IgD-negative memory B cell (primary cell): ENCODE data around the gene CRACR2B. TPM values are rescaled to one million over a fixed set of nuclear protein-coding genes. Genes with fewer than 3 reads are reported as not detected.

Experiments
- H3K27ac Mint-ChIP-seq, 3 donors: one replicate each; pipeline ENCODE4 v1.8.0; 2020 to 2022; ENCODE audit warnings: mild to moderate bottlenecking in 3 of 3, mixed read lengths in 3 of 3, moderate library complexity in 1 of 3
- H3K27me3 Mint-ChIP-seq: one replicate; pipeline ENCODE4 v1.8.0; 2021; ENCODE audit warnings: mixed read lengths
- H3K36me3 Mint-ChIP-seq: one replicate; pipeline ENCODE4 v1.8.0; 2020; ENCODE audit warnings: mild to moderate bottlenecking, mixed read lengths
- H3K4me1 Mint-ChIP-seq, 3 donors: one replicate each; pipeline ENCODE4 v1.8.0; 2020 to 2022; ENCODE audit warnings: mixed read lengths in 3 of 3, mild to moderate bottlenecking in 1 of 3
- H3K4me3 Mint-ChIP-seq, 4 donors: one replicate each; pipeline ENCODE4 v1.8.0; 2020 to 2022; ENCODE audit warnings: mild to moderate bottlenecking in 4 of 4, mixed read lengths in 4 of 4, moderate library complexity in 3 of 4
- H3K9me3 Mint-ChIP-seq, 3 donors: one replicate each; pipeline ENCODE4 v1.8.0; 2020 to 2021; ENCODE audit warnings: mixed read lengths in 3 of 3, mild to moderate bottlenecking in 1 of 3
- polyA plus RNA-seq: library from polyadenylated mRNA; unstranded; fragments of 300-500 nt; fragmentation: Illumina TruSeq; gene quantifications from one replicate; pipeline ENCODE4 v1.2.3, GENCODE V29; 2021

Gene CRACR2B
- polyA plus RNA-seq, 1 donor from 2014 or later, result 20.0 TPM

DNA sequence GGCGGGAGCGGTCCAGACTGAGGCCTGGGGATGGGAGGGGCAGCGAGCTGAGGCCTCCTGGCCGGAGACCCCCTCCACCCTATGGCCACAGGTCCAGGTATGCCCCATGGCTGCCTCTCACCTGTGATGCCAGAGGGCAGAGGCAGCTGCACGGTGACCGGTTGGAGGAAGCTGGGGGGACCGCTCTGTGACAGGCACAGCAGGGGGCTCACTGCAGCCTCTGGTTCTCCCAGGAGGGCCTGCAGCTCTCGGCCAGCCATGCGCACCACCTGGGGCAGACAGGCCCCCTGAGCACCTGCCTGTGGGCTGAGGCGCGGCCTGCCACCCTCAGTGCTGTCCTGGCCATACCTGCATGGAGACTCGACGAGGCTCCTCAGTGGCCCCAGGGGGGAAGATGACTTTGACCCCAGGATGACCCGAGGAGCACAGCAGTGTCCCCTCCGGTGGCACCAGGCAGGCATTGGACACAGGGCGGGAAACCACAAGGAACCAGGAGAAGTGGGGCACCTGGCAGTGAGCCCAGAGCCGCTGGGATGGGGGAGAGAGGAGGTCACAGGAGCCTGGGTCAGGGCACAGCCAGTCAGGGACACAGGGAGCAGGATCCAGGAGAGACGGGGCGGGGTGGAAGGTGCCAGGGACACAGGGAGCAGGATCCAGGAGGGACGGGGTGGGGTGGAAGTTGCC is 26.5 kb upstream of the CRACR2B start:
- no peak overlapping the region for H3K27ac Mint-ChIP-seq
- H3K36me3 Mint-ChIP-seq, result no peaks in the 10 kb centered on the region
- H3K9me3 Mint-ChIP-seq, result no peaks in the 10 kb centered on the region
- H3K27me3 Mint-ChIP-seq, result no peaks in the 10 kb centered on the region
- peaks cover 0 to 4% (median 1%) of the 10 kb centered on the region in 3 donors for H3K4me1 Mint-ChIP-seq
- peak overlapping the region in 1 of 4 donors; percentile 32 for H3K4me3 Mint-ChIP-seq

DNA sequence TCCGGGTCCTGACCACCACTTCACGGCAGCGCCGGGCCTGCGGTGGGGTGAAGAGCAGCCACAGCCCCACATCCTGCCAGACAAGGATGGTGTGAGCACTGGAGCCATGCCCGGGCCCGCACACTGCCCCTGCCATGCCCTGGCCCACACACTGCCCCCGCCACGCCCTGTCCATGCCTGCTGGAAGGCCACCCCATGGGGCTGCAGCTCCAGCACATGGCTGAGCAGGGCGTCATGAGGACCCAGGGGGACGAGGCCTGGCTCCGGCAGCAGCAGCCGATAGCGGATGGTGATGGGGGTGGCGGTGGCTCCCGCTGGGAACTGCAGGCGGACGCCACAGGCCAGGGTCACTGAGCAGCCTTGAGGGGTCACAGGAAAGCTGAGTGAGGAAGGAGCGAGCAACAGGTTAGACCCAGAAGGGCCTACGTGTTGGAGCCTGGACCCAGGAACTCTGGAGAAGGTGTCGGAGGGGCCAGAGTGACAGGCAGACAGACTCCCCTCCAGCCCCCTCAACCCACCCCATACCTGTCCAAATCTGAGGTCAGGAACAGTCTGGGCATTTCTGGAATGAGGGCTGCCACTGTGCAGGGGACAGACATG is 25.6 kb upstream of the CRACR2B start:
- Mint-ChIP-seq H3K9me3 (no peaks in the 10 kb centered on the region), H3K36me3 (no peaks in the 10 kb centered on the region), H3K27ac (no peak overlapping the region), H3K4me3 (peak overlapping the region in 2 of 4 donors; percentile 38 to 71), H3K4me1 (peaks cover 0 to 2% (median 0%) of the 10 kb centered on the region in 3 donors), H3K27me3 (no peaks in the 10 kb centered on the region)

DNA sequence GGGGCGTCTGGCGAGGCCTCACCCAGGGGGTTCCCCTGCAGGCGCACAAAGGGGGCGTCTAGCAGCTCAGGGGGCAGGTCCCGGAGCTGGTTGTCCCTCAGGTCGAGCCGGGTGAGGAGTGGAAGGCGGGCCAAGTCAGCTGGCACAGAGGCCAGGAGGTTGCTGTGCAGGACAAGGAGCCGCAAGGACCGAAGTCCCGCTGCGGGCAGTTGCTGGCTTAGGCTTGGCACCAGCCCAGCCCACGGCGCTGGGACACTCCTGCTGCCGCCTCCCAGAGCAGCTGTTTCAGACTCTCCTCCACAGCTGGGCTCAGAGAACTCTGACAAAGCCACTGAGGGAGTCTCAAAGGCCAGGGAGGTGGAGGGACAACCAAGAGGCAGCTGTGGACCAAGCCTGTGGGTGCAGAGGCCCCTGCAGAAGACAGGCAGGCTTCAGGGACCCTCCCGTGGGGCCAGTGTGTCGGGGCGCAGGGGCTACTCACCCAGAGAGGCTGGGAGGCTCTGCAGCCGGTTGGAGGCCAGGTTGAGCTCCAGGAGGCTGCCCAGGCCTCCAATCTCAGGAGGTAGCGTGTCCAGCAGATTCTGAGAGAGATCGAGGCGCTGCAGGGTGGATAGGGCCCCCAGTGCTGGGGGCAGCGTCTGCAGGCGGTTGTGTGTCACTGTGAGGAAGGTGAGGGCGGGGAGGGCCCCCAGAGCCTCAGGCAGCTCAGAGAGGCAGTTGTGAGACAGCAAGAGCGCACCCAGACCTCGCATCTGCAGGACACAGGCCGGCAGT is 24.8 kb upstream of the CRACR2B start:
- no peaks in the 10 kb centered on the region for H3K36me3 Mint-ChIP-seq
- no peak overlapping the region for H3K27ac Mint-ChIP-seq
- H3K4me3 Mint-ChIP-seq, result peak overlapping the region in 2 of 4 donors; percentile 38 to 85
- H3K27me3 Mint-ChIP-seq, result no peaks in the 10 kb centered on the region
- H3K9me3 Mint-ChIP-seq, result no peaks in the 10 kb centered on the region
- peaks cover 1 to 3% (median 2%) of the 10 kb centered on the region in 3 donors for H3K4me1 Mint-ChIP-seq

DNA sequence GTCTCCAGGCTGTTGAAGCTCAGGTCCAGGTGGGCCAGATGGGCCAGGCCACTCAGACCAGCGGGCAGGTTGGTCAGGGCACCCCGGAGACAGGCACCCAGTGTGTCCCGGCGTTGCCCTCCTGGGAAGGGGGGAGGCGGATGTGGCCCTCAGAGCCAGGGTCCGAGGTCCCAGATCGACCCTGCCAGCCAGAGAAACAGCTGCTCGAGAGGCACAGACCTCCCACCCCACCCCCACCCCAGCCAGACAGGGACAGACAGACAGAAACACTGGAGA is 24.3 kb upstream of the CRACR2B start:
- no peak overlapping the region for H3K27ac Mint-ChIP-seq
- peaks cover 2 to 6% (median 3%) of the 10 kb centered on the region in 3 donors for H3K4me1 Mint-ChIP-seq
- no peaks in the 10 kb centered on the region for H3K36me3 Mint-ChIP-seq
- H3K27me3 Mint-ChIP-seq, result no peaks in the 10 kb centered on the region
- H3K4me3 Mint-ChIP-seq, result no peak overlapping the region
- H3K9me3 Mint-ChIP-seq, result no peaks in the 10 kb centered on the region

DNA sequence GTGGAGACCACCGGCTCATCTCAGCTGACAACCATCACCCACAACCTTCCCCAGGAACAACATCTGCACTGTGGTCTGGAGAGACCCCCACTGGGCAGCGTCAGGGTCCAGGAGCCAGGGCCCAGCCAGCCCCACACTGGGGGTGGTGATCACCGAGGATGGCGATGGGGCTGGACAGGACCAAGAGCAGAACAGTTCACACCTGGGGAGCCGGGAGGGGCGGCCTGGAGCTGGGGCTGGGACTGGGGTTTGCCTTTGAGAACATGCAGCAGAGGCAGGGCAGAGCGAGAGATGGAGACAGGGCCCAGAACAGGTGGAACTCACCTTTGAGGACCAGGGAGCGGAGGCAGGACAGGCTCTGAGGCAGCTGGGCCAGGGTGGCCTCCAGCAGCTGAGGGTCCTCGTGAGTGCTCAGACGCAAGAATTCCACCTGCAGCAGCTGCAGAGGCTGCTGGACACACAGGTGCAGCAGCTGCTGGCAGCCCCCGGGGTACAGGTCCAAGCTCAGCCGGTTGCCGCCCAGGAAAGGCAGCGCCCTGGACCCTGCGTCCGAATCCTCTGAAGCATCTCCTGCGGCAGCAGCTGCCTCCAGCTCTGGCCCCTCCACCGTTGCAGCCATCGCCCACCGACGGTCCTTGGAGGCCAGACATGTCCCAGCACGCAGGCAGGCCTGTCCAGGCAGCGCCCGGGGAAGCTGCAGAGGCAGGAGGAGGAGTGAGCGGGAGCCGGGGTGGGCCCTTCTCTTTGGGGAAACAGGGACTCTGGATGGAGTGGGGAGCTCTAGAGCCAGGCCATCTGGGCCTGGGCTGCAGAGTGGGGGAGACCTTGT is 23.7 kb upstream of the CRACR2B start:
- H3K4me1 Mint-ChIP-seq, result peaks cover 4 to 11% (median 7%) of the 10 kb centered on the region in 3 donors
- no peaks in the 10 kb centered on the region for H3K9me3 Mint-ChIP-seq
- peak overlapping the region in 1 of 3 donors; percentile 35 for H3K27ac Mint-ChIP-seq
- no peaks in the 10 kb centered on the region for H3K36me3 Mint-ChIP-seq
- H3K4me3 Mint-ChIP-seq, result peak overlapping the region; percentile 55 to 88 (median 83)
- no peaks in the 10 kb centered on the region for H3K27me3 Mint-ChIP-seq

DNA sequence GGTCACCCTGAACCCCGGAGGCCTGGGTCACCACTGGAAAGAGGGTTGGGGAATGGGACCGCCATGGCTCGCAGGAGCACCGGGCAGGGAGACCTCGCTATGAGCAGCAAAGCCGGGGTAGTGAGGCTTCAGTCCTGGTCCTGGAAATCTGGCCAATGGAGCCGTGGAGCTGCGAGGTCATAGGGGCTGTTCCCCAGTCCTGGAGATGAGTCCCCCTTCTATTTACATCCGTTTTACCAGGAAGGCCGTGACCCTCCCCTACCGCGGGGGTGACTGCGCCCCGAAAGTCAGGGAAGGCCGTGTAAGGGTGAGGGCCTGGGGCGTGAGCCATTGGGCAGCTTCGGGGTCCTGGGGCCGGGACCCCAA is 23.1 kb upstream of the CRACR2B start:
- Mint-ChIP-seq H3K4me1 (peaks cover 4 to 13% (median 7%) of the 10 kb centered on the region in 3 donors), H3K27ac (peak overlapping the region in 2 of 3 donors; percentile 35 to 46), H3K27me3 (no peaks in the 10 kb centered on the region), H3K36me3 (no peaks in the 10 kb centered on the region), H3K9me3 (no peaks in the 10 kb centered on the region), H3K4me3 (peak overlapping the region; percentile 38 to 88 (median 83))

DNA sequence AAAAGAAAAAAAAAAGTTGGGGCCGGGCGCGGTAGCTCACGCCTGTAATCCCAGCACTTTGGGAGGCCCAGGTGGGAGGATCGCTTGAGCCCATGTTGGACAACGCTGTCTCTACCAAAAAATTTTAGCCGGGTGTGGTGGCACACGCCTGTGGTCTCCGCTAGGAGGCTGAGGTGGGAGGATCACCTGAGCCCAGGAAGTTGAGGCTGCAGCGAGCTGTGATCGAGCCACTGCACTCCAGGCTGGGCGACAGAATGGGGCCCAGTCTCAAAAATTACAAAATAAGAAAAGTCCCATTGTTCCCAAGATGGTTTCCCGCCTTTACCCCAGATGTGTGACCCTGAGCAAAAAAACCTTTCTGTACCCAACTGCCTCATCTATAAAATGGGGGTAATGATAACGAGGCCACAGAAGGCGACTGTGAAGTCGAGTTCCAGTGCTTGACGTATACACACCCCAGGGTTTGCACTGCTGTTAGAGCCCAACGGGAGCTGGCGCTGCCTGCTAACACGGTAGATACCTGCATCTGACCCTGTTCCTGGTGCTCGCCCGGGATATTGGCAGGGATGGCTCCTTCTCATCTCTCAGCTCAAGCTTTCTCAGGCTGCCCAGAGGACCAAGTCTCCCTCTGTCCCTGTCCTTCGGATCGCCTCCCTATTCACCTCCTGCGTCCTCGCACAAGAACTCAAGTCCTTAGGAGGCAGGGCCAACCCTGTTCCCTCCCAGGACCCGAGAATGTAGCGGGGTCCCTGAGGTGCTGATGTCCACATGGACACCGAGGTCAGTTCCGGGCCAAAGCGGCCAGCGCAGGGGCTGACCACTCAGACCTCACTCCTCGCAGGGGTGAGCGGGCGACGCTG is 19.1 kb upstream of the CRACR2B start:
- H3K36me3 Mint-ChIP-seq, result no peaks in the 10 kb centered on the region
- no peaks in the 10 kb centered on the region for H3K27me3 Mint-ChIP-seq
- peak overlapping the region; percentile 98 to 99 (median 98) for H3K27ac Mint-ChIP-seq
- H3K4me1 Mint-ChIP-seq, result peaks cover 16 to 22% (median 16%) of the 10 kb centered on the region in 3 donors
- peak overlapping the region; percentile 92 to 98 (median 96) for H3K4me3 Mint-ChIP-seq
- H3K9me3 Mint-ChIP-seq, result no peaks in the 10 kb centered on the region

DNA sequence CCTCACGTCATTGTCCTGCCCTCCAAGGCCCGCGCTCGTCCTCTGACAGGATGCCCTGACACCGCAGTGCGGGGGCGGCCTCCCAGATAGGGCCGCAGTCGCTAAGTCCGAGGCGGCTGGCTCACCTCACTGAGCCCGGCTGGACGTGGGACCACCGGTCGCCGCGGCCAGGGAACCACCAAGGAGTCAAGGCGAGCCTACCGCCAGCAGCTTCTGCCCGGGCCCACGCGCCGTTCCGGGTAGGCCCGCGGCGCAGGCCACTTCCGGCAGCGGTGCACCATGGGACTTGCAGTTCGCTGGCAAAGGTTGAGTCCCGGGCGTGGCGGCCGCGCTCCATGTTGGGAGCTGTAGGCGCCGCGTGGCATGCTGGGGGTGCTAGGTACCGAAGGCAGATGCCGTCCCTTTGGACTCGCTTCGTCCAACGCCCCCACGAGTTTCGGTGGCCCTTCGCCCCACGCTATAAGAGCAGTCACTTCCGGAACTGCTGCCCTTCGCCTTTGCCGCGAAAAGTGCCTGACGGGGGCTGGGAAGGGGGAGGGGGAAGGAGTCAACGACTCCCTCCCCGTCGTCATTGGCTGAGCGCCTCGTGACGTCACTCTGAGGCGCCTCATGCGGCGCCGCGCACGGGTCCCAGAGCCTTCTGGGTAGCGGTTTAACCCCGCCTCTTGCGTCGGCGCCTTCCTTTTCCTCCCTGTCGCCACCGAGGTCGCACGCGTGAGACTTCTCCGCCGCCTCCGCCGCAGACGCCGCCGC is 18.3 kb upstream of the CRACR2B start, which contains the start of gene RPLP2:
RPLP2 (plus strand) TSS at position 681 of the 753 bp plus-strand sequence. CDS start 268 bp downstream, outside the sequence.
- no peaks in the 10 kb centered on the region for H3K9me3 Mint-ChIP-seq
- peak within 1 kb of the TSS; percentile 98 to 99 (median 98) for H3K27ac Mint-ChIP-seq
- H3K36me3 Mint-ChIP-seq, result no peaks in the 10 kb centered on the region
- H3K4me1 Mint-ChIP-seq, result peaks cover 16 to 22% (median 16%) of the 10 kb centered on the region in 3 donors
- H3K4me3 Mint-ChIP-seq, result peak within 1 kb of the TSS; percentile 92 to 98 (median 96)
- H3K27me3 Mint-ChIP-seq, result no peaks in the 10 kb centered on the region

DNA sequence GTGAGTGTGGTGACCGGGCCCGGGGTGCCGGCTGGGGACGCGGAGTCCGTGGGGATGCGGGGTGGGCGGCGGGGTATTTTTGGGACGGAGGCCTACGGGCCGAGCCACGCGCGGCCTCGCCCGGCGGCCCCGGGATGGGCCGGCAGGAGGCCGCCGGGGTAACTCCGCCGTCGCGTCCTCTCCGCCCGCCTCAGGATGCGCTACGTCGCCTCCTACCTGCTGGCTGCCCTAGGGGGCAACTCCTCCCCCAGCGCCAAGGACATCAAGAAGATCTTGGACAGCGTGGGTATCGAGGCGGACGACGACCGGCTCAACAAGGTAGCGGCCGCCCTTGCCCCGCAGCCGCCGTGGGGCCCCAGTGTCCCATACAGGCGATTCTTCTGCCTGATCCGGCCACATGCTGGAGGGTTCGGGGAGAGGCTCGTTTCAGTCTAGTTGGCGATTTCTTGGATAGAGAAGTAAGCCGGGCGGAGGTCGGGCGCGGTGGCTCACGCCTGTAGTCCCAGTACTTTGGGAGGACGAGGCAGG is 17.6 kb upstream of the CRACR2B start:
- Mint-ChIP-seq H3K27me3 (no peaks in the 10 kb centered on the region), H3K4me3 (peak overlapping the region; percentile 92 to 98 (median 96)), H3K27ac (peak overlapping the region; percentile 98 to 99 (median 98)), H3K9me3 (no peaks in the 10 kb centered on the region), H3K36me3 (no peaks in the 10 kb centered on the region), H3K4me1 (peaks cover 16 to 22% (median 16%) of the 10 kb centered on the region in 3 donors)

DNA sequence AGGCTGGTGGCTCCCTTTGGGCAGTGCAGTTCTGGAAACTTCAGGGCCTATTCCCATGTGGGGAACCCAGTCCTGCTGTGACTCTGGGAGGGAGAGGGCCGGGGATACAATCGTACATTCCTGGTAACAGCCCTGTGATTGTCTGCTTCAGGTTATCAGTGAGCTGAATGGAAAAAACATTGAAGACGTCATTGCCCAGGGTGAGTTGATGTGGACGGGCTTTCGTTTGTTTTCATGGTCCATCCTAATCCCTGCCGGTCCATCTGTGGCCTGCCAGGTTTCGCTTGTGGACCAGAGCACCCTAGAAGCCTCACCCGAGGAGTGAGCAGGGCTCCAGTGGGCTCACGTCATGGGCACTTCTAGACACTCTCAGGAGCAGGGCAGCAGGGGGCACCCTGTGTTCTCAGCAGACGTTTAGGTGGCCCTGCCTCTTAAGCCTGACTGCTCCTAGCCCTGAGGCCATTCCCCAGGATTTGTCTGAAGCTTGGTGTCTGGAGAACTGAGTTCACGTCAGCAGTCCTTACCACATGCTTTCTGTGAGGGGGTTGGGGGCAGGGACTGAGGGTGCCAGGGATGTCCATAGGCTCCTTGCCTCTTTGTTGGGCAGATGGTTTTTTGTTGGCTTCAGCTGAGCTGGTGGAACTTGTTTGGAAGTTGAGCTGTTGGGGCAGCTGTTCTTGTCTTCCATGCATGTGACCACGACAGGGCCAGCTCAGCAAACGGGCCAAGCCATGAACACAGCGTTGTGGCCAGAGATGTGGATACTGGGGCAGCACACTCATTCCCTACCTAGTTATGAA is 16.1 kb upstream of the CRACR2B start:
- H3K36me3 Mint-ChIP-seq, result no peaks in the 10 kb centered on the region
- no peaks in the 10 kb centered on the region for H3K27me3 Mint-ChIP-seq
- no peaks in the 10 kb centered on the region for H3K9me3 Mint-ChIP-seq
- peak overlapping the region; percentile 39 to 98 (median 59) for H3K27ac Mint-ChIP-seq
- peak overlapping the region; percentile 92 to 98 (median 94) for H3K4me3 Mint-ChIP-seq
- H3K4me1 Mint-ChIP-seq, result peaks cover 16 to 22% (median 16%) of the 10 kb centered on the region in 3 donors

DNA sequence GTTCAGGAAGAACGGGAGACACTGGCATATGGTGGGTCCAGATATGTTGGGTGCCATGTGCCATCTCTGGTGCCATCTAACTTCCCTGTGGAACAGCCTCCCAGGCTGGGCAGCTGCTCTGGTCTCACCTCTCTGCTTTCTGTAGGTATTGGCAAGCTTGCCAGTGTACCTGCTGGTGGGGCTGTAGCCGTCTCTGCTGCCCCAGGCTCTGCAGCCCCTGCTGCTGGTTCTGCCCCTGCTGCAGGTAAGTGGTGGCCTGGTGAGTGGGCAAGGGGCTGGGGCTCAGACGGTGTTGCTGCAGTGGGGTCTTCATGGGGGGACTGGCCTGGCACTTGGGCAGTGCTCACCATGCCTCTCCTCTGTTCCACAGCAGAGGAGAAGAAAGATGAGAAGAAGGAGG is 15.3 kb upstream of the CRACR2B start:
- Mint-ChIP-seq H3K27ac (peak overlapping the region in 2 of 3 donors; percentile 59 to 98), H3K36me3 (no peaks in the 10 kb centered on the region), H3K27me3 (no peaks in the 10 kb centered on the region), H3K9me3 (no peaks in the 10 kb centered on the region), H3K4me1 (peaks cover 14 to 22% (median 16%) of the 10 kb centered on the region in 3 donors), H3K4me3 (peak overlapping the region in 2 of 4 donors; percentile 96 to 98)

DNA sequence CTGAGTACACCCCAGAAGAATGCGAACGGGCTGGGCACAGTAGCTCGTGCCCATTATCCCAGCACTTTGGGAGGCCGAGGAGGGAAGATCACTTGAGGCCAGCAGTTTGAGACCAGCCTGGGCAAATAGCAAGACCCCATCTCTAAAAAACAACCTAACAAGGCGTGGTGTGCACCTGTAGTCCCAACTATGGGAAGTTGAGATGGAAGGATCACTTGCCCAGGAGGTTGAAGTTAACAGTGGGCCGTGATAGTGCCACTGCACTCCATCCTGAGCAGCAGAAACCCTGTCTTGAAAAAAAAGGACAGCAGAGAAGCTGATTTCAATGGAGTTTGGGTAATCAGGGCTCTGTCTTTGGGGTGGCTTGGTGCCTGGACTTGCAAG is 14.7 kb upstream of the CRACR2B start:
- no peaks in the 10 kb centered on the region for H3K27me3 Mint-ChIP-seq
- H3K4me1 Mint-ChIP-seq, result peaks cover 13 to 17% (median 14%) of the 10 kb centered on the region in 3 donors
- H3K36me3 Mint-ChIP-seq, result no peaks in the 10 kb centered on the region
- H3K4me3 Mint-ChIP-seq, result peak overlapping the region in 1 of 4 donors; percentile 96
- peak overlapping the region in 1 of 3 donors; percentile 98 for H3K27ac Mint-ChIP-seq
- H3K9me3 Mint-ChIP-seq, result no peaks in the 10 kb centered on the region
